HUES6 (cell line): ENCODE measurements around the gene SLC6A2.

Experiments
- H3K27ac ChIP-seq: 2 replicates; pipeline ENCODE4 v1.7.0; 2013; ENCODE audit warnings: low read depth, mild to moderate bottlenecking, low read length, inconsistent platforms
- H3K27me3 ChIP-seq: 2 replicates; pipeline ENCODE4 v1.6.1; 2013; ENCODE audit warnings: low read length; ENCODE audit not compliant: control insufficient read depth, insufficient read depth
- H3K36me3 ChIP-seq: 2 replicates; pipeline ENCODE4 v1.6.1; 2013; ENCODE audit warnings: low read length; ENCODE audit not compliant: control insufficient read depth, insufficient read depth
- H3K4me1 ChIP-seq: 2 replicates; pipeline ENCODE4 v1.6.1; 2013; ENCODE audit warnings: low read length; ENCODE audit not compliant: control insufficient read depth, insufficient read depth
- H3K4me3 ChIP-seq: 2 replicates; pipeline ENCODE4 v1.5.1; 2013; ENCODE audit warnings: low read depth, low read length
- H3K9ac ChIP-seq: one replicate; pipeline ENCODE4 v1.6.1; 2013; ENCODE audit warnings: mild to moderate bottlenecking, low read length
- H3K9me3 ChIP-seq: 2 replicates; pipeline ENCODE4 v1.6.1; 2013; ENCODE audit warnings: low read depth, low read length; ENCODE audit not compliant: control insufficient read depth, insufficient read depth

The SLC6A2 gene

DNA sequence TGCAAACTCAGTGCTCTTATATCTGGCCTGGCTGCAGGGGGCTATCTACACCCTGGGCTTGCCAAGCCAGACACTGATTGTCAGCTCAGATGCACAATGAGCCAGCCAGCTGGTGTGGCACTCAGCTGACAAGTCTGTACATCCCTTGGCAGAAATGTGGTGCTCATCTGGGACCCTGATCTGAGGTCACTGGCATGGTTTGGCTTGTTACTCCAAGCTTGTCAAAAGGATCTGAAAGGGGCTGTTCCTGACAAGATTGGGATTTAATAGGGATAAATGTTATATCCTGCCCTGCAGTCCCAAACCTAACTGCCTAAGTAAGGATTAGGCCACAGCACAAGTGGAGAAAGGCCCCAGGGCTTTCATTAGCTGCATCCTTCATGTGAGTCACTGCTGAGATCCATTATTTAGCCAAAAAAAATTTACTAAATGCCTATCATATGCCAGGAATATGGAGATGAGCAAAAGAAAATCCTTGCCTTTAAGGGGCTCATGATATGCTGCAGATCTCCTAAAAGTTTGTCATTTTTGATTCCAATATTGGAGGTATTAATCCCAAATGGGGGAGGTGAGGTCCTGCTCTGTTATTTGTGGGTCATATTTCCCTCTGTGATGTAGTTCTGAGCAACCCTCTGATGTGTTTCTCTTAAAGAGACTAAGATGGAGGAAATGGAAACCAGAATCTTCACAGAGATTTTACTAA, 6.3 kb downstream of the SLC6A2 start:
- no peak overlapping the region for H3K4me3 ChIP-seq
- no peaks in the 10 kb centered on the region for H3K4me1 ChIP-seq
- H3K36me3 ChIP-seq: no peaks in the 10 kb centered on the region
- H3K27me3 ChIP-seq: peaks cover 46% of the 10 kb centered on the region
- no peaks in the 10 kb centered on the region for H3K9me3 ChIP-seq
- H3K9ac ChIP-seq: no peak overlapping the region
- H3K27ac ChIP-seq: no peak overlapping the region

DNA sequence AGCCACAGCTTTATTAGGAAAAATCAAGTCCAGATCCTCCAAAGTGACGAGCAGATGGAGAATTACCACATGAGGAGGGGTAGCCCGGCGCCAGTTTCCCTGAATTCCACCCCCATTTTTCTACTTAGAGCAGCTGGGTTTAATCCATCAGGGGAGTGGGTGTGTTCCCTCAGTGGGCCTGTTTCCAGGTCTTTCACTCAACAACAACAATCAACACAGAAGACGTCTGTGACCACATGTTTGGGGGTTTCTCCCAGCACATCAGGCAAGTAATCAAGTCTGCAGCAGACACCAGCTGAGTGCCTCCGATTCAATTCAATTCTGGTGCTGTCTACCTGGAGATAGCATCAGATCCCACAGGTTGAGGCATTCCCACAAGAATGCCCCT, 6.8 kb downstream of the SLC6A2 start:
- Histone ChIP-seq H3K4me1 (no peaks in the 10 kb centered on the region), H3K27ac (no peak overlapping the region), H3K27me3 (peaks cover 41% of the 10 kb centered on the region), H3K4me3 (no peak overlapping the region), H3K9ac (no peak overlapping the region), H3K36me3 (no peaks in the 10 kb centered on the region), H3K9me3 (no peaks in the 10 kb centered on the region)

DNA sequence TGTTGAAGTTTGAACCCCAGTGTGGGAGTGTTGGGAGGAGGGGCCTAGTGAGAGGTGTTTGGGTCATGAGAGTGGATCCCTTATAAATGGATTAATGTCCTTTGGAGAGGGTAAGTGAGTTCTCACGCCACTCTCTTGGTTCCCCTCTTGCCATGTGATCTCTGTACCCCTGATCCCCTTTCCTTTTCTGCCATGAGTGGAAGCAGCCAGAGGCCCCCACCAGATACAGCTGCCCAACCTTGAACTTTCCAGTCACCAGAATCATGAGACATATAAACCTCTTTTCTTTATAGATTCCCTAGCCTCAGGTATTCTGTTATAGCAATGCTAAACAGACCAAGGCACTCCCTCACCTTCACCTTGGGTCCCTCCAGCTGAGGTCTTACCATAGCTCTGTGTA, 7.4 kb downstream of the SLC6A2 start:
- no peak overlapping the region for H3K27ac ChIP-seq
- no peak overlapping the region for H3K9ac ChIP-seq
- H3K27me3 ChIP-seq: peaks cover 35% of the 10 kb centered on the region
- no peaks in the 10 kb centered on the region for H3K36me3 ChIP-seq
- H3K4me3 ChIP-seq: no peak overlapping the region
- no peaks in the 10 kb centered on the region for H3K9me3 ChIP-seq
- H3K4me1 ChIP-seq: peaks cover 5% of the 10 kb centered on the region

DNA sequence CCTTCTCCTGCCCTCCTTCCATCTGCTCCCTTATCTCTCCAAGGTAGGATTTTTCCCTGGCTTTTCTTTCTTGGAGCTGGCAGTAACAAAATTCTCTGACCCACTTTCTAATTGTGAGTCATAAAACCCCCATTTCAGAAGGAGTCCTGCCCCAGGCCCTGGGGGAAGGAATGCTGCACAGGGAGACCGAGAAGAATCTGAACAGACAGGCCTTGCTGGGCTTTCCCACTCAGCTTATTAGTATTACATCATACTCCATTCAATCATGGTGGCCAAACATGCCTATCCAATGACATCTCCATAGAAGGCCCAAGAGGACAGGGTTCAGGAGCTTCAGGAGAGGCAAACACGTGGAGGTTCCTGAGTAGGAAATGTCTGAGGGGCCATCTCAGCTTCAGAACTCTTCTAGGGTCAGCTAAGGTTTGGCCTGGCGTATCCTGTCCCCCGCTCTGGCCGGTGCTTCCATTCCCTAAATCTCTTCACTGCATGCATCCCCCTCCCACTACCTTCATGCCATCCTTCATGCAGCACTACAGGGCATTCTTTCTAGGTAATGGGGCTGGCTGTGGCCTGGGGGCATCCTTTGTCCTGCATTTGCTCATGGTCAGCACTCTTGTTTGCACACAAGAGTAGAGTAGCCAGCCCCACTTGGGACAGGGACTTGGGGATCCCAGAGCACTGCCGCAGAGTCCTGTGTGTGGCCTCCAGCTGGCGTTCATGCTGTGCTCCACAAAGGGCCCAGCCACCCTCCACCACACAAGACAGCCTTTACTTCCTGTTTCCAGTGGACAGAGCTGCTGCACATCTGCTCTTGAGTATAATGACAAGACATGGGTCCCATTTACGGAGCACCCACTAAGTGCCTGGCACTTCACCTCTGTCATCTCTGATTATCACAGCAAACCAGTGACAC, 8.2 kb downstream of the SLC6A2 start:
- Histone ChIP-seq H3K27me3 (peaks cover 27% of the 10 kb centered on the region), H3K9ac (no peak overlapping the region), H3K4me1 (peaks cover 12% of the 10 kb centered on the region), H3K9me3 (no peaks in the 10 kb centered on the region), H3K27ac (no peak overlapping the region), H3K4me3 (no peak overlapping the region), H3K36me3 (no peaks in the 10 kb centered on the region)

DNA sequence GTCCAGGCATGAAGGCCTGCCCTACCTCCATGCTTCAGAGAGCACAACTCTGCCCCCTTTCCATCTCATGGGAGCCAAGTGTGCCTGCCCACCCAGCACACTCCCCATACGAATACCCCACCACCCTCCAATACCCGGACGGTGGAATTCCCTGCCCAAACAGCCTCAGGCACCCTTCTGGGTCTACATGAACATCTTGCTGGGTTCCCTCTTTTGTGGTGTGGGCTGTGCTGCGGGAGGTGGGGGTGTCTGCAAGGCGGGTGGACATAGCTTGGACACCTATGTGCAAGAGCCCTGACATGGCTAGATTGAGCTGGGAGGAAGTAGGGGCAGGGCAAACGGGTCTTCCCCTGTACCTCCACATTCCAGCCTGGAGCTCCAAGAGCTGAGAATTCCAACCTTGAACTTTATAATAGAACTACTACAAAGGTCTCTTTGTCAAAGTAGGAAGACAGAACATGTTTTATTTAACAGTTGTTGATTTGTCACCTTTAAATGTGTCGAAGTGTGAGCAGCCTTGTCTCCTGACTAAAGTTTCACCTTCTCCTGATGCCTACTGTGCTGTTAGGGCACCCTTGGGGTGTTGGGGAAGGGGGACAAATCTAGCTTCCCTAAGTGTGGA, 9.1 kb downstream of the SLC6A2 start:
- H3K9ac ChIP-seq: no peak overlapping the region
- H3K27ac ChIP-seq: no peak overlapping the region
- peaks cover 18% of the 10 kb centered on the region; the same call in 1 of the 2 replicates for H3K27me3 ChIP-seq
- H3K4me1 ChIP-seq: peaks cover 12% of the 10 kb centered on the region
- H3K36me3 ChIP-seq: no peaks in the 10 kb centered on the region
- H3K9me3 ChIP-seq: no peaks in the 10 kb centered on the region
- H3K4me3 ChIP-seq: no peak overlapping the region

DNA sequence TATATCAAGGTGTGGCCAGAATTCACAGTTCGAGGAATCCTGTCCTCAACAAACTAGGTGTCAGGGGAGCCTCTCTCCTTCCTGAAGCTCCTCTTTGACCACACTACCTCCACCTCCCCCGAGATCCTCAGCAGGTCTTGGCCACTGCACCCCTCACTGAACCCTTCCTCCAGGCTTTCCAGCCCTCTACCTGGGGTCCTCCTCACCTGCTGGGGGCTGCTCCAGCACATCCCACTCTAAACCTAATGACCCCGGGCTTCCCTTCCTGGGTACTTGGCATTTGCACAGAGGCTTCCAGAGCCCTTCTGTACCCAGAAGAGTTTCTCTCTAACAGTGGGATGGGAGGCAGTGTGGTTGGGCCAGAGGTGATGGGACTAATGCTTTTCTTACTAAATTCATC, 9.7 kb downstream of the SLC6A2 start:
- Histone ChIP-seq H3K4me3 (no peak overlapping the region), H3K36me3 (no peaks in the 10 kb centered on the region), H3K27ac (no peak overlapping the region), H3K4me1 (peaks cover 12% of the 10 kb centered on the region), H3K9me3 (no peaks in the 10 kb centered on the region), H3K9ac (no peak overlapping the region), H3K27me3 (peaks cover 13% of the 10 kb centered on the region; the same call in 1 of the 2 replicates)

DNA sequence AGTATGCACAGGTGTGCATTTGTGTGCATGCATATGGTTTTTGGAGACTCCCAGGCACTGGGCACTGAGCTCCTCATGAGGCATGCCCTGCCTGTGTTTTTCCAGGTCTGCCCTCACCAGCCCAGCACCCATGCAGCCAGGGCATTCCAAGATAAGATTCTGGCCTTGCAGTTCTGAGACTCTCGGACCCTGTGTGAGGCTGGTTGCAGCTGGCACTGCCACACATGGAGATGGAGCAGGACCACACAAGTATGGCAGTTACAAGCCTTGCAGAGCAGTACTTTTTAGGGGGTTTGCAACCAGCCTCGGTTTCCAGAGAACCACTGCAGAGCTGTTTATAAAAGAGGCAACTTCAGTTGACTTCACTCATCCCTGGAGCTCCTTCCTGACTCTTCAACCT, 10.2 kb downstream of the SLC6A2 start:
- Histone ChIP-seq H3K27ac (no peak overlapping the region), H3K4me3 (no peak overlapping the region), H3K9me3 (no peaks in the 10 kb centered on the region), H3K36me3 (no peaks in the 10 kb centered on the region), H3K4me1 (peaks cover 12% of the 10 kb centered on the region), H3K9ac (no peak overlapping the region), H3K27me3 (peaks cover 9% of the 10 kb centered on the region; the same call in 1 of the 2 replicates)

DNA sequence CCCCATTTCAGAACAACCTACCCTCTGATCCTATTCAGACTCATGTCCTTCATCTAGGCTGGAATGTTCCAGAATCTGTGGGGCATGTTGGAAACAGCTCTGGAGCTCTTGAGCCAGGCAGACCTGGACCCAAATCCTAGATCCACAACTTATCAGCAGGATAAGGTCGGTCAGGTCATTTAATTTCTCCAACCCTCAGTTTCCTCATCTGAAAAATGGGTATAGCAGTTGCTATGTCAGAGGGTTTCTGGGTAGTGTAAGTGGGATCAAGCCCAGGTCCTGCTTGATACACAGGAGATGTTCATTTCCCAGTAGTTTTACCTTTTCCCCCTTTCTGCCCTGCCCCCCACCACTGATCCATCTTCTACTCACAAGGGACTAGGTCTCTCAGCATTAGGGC, 12.0 kb downstream of the SLC6A2 start:
- H3K9me3 ChIP-seq: no peaks in the 10 kb centered on the region
- H3K36me3 ChIP-seq: no peaks in the 10 kb centered on the region
- H3K9ac ChIP-seq: no peak overlapping the region
- peaks cover 12% of the 10 kb centered on the region for H3K4me1 ChIP-seq
- H3K4me3 ChIP-seq: no peak overlapping the region
- H3K27ac ChIP-seq: no peak overlapping the region
- peaks cover 2% of the 10 kb centered on the region; the same call in 1 of the 2 replicates for H3K27me3 ChIP-seq

DNA sequence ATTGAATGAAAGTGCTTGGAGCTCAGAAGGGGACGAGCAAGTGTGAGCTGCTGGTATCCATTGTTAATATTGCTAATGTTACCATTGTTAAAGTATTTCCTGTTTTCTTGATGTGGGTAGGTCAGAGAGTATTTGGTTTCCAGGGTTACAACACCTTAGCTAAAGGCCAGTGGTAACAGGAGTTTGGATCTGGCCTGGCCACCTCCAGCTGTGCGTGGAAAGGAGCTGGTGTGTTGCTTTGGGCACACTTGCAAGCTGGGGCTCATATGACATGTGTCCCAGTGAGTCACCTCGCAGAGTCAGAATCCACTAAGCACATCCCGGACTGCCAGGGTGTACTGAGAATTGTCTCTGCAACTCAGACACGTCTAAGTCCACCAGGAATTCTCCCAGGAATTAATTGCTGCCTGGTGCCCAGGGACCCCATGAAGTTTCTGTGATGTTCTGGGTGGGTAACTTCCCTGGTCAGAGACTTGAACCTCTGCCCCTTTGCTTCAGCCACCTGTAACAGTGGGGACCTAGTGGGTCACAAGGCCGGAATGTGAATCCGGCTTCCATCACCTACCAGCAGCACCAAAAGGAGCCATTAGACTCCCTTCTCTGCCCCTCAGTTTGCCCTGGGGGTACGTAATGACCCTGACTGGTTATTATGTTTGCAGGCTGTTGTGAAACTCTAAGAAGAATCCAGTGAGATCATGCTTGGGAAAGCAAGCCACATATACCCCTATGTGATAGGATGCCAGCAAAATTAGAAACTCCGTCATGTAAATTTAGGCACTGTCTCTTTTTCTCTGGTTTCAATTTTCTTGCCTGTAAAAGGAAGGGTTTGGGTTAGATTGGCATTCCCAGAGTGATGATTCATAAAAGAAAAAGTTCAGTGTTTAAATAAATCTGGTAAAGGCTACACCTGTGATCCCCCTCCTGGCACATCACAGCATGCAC, 12.8 kb downstream of the SLC6A2 start:
- H3K4me3 ChIP-seq: no peak overlapping the region
- H3K36me3 ChIP-seq: no peaks in the 10 kb centered on the region
- H3K27ac ChIP-seq: no peak overlapping the region
- no peaks in the 10 kb centered on the region for H3K9me3 ChIP-seq
- peaks cover 12% of the 10 kb centered on the region for H3K4me1 ChIP-seq
- H3K27me3 ChIP-seq: peaks cover 2% of the 10 kb centered on the region; the same call in 1 of the 2 replicates
- H3K9ac ChIP-seq: no peak overlapping the region

DNA sequence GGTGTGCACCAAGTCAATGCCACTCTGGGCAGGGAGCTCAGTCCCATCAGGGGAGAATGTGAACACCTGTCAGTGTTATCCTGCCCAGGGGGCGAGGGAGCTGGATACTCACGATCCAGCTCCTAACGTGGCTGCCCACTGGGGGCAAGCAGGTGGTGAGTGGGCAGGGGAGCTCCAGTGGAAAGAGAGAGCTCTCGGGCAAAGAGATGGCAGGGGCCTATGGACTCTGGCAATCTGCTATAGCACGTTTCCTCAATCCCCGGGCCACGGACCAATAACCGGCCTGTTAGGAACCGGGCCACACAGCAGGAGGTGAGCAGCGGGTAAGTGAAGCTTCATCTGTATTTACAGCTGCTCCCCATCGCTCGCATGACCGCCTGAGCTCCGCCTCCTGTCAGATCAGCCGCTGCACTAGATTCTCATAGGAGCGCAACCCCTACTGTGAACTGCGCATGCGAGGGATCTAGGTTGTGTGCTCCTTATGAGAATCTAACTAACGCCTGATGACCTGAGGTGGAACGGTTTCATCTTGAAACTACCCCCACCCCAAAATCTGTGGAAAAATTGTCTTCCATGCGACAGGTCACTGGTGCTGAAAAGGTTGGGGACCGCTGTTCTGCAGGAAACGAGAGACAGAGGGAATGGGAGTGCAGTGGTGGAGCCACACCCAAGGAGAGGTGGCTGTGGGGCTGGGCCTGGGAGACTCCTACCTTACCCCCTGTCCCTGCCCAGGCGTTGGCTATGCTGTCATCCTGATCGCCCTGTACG, 15.6 kb downstream of the SLC6A2 start:
- Histone ChIP-seq H3K9ac (no peak overlapping the region), H3K36me3 (no peaks in the 10 kb centered on the region), H3K27me3 (peaks cover 2% of the 10 kb centered on the region; the same call in 1 of the 2 replicates), H3K4me3 (no peak overlapping the region), H3K4me1 (peaks cover 12% of the 10 kb centered on the region), H3K27ac (no peak overlapping the region), H3K9me3 (no peaks in the 10 kb centered on the region)
